Stimulated activated naive CD8-positive, alpha-beta T cell treated with anti-CD3 and anti-CD28 coated beads, Interleukin-15, amount 100 ng/mL, for 72 hours (primary cell): ENCODE data around the gene GOLGA8M.
"Not testable (repeated sequence)": the region's sequence is repeated elsewhere in the genome, so short reads cannot be mapped to it uniquely, and the experiment has no call there.

Experiments
- ATAC-seq: fragments of 150-1000 bp; cut with Tn5 transposase; 2 replicates; pipeline ENCODE4 v1.10.0; 2021; ENCODE audit warnings: mild to moderate bottlenecking, moderate library complexity
- DNase-seq, 2 donors: peaks; one replicate each; pipeline ENCODE4 v3.0.0; 2021 to 2022
- H3K27ac Mint-ChIP-seq, 2 donors: one replicate each; pipeline ENCODE4 v1.8.0; 2022; ENCODE audit warnings: mild to moderate bottlenecking in 2 of 2, mixed read lengths in 2 of 2, moderate library complexity in 2 of 2
- H3K27me3 Mint-ChIP-seq: one replicate; pipeline ENCODE4 v1.8.0; 2022; ENCODE audit warnings: mixed read lengths
- H3K4me1 Mint-ChIP-seq: one replicate; pipeline ENCODE4 v1.8.0; 2022; ENCODE audit warnings: mild to moderate bottlenecking, mixed read lengths
- H3K4me3 Mint-ChIP-seq, 2 donors: one replicate each; pipeline ENCODE4 v1.8.0; 2022; ENCODE audit warnings: mild to moderate bottlenecking in 2 of 2, mixed read lengths in 2 of 2, moderate library complexity in 1 of 2
- H3K9me3 Mint-ChIP-seq, 2 donors: one replicate each; pipeline ENCODE4 v1.8.0; 2022; ENCODE audit warnings: mixed read lengths in 2 of 2

The GOLGA8M gene

DNA sequence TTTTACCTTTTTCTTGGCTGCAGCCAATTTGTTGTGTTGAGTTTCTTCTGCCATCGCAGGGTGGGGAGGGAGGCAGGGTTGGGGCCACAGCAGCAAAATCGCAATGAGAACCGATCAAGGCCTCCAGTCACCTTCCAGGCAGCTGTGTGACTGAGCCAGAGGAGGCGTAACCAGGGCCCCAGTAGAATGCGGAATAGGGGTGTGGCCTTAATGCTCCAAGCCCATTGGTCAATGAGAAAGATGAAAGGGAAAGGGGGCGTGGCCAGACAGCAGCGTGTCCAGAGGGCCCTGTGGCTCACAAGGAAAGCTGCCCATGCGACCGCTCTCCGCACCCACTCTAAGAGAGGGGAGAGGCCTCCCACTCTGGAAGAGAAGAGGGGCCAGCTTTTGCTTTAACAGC lies at the start of gene GOLGA8M:
Gene GOLGA8M (minus strand): TSS at position 152 of the 400 bp plus-strand sequence. CDS start 98 bp downstream, at position 54.
- not testable (repeated sequence) for H3K27me3 Mint-ChIP-seq, H3K27ac Mint-ChIP-seq, H3K4me3 Mint-ChIP-seq, ATAC-seq, DNase-seq, H3K4me1 Mint-ChIP-seq, H3K9me3 Mint-ChIP-seq

DNA sequence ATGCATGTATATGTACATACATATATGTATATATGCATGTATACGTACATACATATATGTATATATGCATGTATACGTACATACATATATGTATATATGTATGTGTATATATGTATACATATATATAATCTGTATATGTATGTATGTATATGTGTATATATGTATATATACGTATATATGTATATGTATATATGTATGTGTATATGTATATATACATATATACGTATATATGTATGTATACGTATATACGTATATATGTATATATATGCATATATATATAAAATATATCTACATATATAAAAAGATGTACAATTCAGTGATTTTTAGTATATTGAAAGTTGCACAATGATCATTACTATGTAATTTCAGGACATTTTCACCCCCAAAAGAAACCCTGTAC lies 30.7 kb upstream of the GOLGA8M start:
- ATAC-seq, H3K9me3 Mint-ChIP-seq, H3K27ac Mint-ChIP-seq, H3K27me3 Mint-ChIP-seq, H3K4me3 Mint-ChIP-seq, H3K4me1 Mint-ChIP-seq, DNase-seq: not testable (repeated sequence)

DNA sequence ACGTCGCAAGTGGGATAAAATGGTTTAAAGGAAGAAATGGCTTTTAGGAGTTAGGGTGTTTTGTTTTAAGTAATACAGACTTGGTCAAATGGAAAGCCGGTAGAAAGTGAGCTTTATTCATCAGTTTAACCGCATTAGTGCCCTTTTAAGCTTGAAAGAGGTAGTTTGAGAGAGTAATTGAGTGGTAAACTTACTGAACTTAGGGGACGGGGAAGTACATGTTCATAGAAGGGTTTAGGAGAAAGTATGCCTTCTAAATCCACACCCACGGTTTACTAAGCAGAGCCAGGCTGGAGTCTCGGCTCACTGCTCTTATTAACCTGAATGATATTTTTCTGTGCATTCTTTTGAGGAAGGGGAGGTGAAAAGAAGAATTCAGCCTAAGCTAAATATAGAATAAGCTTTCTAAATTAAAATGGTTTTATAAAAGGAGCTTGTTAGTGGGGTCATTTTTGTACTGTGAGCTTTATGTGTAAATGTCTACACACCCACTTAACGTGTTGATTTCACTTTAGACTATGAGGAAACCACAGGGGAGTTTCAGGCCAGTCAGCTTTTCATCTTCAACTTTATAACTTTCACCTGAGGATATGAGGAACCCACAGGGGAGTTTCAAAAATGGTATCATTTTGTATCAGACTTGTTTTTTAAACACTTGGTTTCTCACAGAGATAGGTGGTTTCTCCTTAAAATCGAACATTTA lies 26.5 kb upstream of the GOLGA8M start:
- ATAC-seq (peak; percentile 83), DNase-seq (peak; percentile 45 to 52)
- H3K27ac Mint-ChIP-seq, result peak overlapping the region; percentile 98 to 99
- not testable (repeated sequence) for H3K9me3 Mint-ChIP-seq, H3K27me3 Mint-ChIP-seq, H3K4me1 Mint-ChIP-seq
- peak overlapping the region; percentile 92 to 93 for H3K4me3 Mint-ChIP-seq

DNA sequence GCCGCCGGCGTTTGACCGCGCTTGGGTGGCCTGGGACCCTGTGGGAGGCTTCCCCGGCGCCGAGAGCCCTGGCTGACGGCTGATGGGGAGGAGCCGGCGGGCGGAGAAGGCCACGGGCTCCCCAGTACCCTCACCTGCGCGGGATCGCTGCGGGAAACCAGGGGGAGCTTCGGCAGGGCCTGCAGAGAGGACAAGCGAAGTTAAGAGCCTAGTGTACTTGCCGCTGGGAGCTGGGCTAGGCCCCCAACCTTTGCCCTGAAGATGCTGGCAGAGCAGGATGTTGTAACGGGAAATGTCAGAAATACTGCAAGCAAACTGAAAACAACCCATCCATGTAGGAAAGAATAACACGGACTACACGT lies 26.0 kb upstream of the GOLGA8M start:
- ATAC-seq, result peak; percentile 78
- Mint-ChIP-seq H3K27ac (peak overlapping the region; percentile 98 to 99), H3K4me3 (peak overlapping the region; percentile 92 to 93)
- not testable (repeated sequence) for DNase-seq, H3K9me3 Mint-ChIP-seq, H3K27me3 Mint-ChIP-seq, H3K4me1 Mint-ChIP-seq

DNA sequence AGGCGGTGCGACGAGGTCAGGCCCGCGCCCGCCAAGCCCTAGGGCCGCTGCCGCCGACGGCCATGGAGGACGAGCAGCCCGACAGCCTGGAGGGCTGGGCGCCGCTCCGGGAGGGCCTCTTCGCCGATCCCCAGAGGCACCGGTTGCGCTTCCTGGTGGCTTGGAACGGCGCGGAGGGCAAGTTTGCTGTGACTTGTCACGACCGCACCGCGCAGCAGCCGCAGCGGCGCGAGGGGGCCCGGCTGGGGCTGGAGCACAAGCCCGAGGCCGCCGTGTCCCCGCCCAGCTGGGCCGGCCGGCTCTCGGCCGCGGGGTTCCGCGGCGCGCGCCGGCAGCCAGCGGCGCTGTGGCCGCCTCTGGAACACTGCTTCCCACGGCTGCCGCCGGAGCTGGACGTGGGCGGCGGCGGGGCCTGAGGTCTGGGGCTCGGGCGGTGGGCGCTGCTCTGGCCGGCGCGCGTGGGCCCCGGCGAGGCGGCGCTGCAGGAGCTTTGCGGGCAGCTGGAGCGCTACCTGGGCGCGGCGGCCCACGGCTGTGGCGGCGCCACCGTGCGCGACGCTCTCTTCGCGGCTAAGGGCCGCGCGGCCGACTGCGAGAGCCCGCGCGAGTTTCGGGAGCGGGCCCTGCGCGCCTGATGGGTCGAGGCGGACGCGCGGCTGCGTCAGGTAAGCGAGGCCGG lies 25.4 kb upstream of the GOLGA8M start:
- H3K9me3 Mint-ChIP-seq, H3K4me1 Mint-ChIP-seq, H3K27me3 Mint-ChIP-seq: not testable (repeated sequence)
- peak; percentile 67 to 70 for DNase-seq
- peak; percentile 76 for ATAC-seq
- Mint-ChIP-seq H3K27ac (peak overlapping the region in 1 of 2 donors; percentile 86), H3K4me3 (peak overlapping the region; percentile 82 to 93)

GRCh38 chr15:28728061-28728460 lies 15.8 kb upstream of the GOLGA8M start:
- not testable (repeated sequence) for H3K4me1 Mint-ChIP-seq, H3K27me3 Mint-ChIP-seq, ATAC-seq, H3K9me3 Mint-ChIP-seq, H3K27ac Mint-ChIP-seq
- peak; percentile 29 to 56 for DNase-seq
- H3K4me3 Mint-ChIP-seq, result peak overlapping the region; percentile 64 to 77

GRCh38 chr15:28727026-28727425 lies 14.8 kb upstream of the GOLGA8M start:
- ATAC-seq, H3K27ac Mint-ChIP-seq: not testable (repeated sequence)
- peaks cover 11% of the 10 kb centered on the region for H3K4me1 Mint-ChIP-seq

GRCh38 chr15:28726102-28726501 lies 13.9 kb upstream of the GOLGA8M start:
- no peak for DNase-seq
- Mint-ChIP-seq H3K27ac (no peak overlapping the region), H3K9me3 (no peaks in the 10 kb centered on the region), H3K4me1 (peaks cover 11% of the 10 kb centered on the region), H3K4me3 (no peak overlapping the region), H3K27me3 (peaks cover 7% of the 10 kb centered on the region)
- ATAC-seq, result no peak

More at GRCh38 chr15:28727026-28727425, 14.8 kb upstream of the GOLGA8M start:
- not testable (repeated sequence) for H3K27me3 Mint-ChIP-seq, DNase-seq, H3K9me3 Mint-ChIP-seq, H3K4me3 Mint-ChIP-seq

- Mint-ChIP-seq H3K9me3 (no peaks in the 10 kb centered on the region), H3K27ac (no peak overlapping the region), H3K4me1 (peaks cover 11% of the 10 kb centered on the region), H3K4me3 (no peak overlapping the region), H3K27me3 (peaks cover 9% of the 10 kb centered on the region)
- no peak for ATAC-seq
- DNase-seq, result no peak
Observed at GRCh38 chr15:28725556-28725955, 13.3 kb upstream of the GOLGA8M start.

GRCh38 chr15:28723986-28724385 lies 11.8 kb upstream of the GOLGA8M start:
- H3K4me3 Mint-ChIP-seq, DNase-seq, H3K9me3 Mint-ChIP-seq, ATAC-seq, H3K27me3 Mint-ChIP-seq, H3K4me1 Mint-ChIP-seq, H3K27ac Mint-ChIP-seq: not testable (repeated sequence)

GRCh38 chr15:28719626-28720025 lies 7.4 kb upstream of the GOLGA8M start:
- not testable (repeated sequence) for H3K9me3 Mint-ChIP-seq, H3K27me3 Mint-ChIP-seq, H3K4me3 Mint-ChIP-seq, DNase-seq, H3K4me1 Mint-ChIP-seq, H3K27ac Mint-ChIP-seq, ATAC-seq

DNA sequence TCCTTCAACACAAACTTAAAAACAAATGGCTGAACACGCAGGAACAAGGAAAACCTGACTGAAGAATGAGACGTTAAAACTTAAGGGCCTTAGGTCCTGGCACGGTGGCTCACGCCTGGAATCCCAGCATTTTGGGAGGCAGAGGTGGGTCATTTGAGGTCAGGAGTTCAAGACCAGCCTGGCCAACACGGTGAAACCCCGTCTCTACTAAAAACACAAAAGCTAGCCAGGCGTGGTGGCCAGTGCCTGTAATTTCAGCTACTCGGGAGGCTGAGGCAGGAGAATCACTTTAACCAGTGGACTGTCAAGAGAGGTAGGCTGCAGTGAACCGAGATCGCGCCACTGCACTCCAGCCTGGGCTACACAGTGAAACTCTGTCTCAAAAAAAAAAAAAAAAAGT lies 6.4 kb upstream of the GOLGA8M start:
- not testable (repeated sequence) for H3K27me3 Mint-ChIP-seq, H3K4me1 Mint-ChIP-seq, H3K27ac Mint-ChIP-seq, DNase-seq, ATAC-seq, H3K9me3 Mint-ChIP-seq
- peak overlapping the region in 1 of 2 donors; percentile 26 for H3K4me3 Mint-ChIP-seq

- DNase-seq, ATAC-seq, H3K27ac Mint-ChIP-seq, H3K4me1 Mint-ChIP-seq, H3K9me3 Mint-ChIP-seq, H3K27me3 Mint-ChIP-seq, H3K4me3 Mint-ChIP-seq: not testable (repeated sequence)
Observed at GRCh38 chr15:28714176-28714575, 2.0 kb upstream of the GOLGA8M start.

DNA sequence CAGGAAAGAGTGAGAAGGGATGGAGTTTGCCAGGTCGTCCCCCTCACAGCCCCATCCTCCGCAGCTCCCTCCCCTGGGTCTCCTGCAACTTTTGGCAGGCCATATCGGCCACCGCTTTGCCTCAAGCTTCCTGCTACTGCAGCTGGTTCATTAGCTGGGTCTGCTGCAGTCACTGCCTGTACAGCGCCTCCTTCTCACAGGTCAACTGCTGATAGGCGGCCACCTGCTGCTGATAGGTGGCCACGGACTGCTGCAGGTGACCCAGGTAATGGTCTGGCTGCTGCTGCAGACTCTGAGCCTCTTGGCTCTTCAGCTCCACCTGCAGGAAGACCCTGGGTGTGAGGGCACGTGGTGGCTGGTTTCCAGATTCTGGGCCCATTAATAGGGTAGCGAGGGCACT lies 8.3 kb downstream of the GOLGA8M start:
- not testable (repeated sequence) for H3K9me3 Mint-ChIP-seq, H3K27ac Mint-ChIP-seq, H3K27me3 Mint-ChIP-seq, H3K4me3 Mint-ChIP-seq, DNase-seq, ATAC-seq, H3K4me1 Mint-ChIP-seq

DNA sequence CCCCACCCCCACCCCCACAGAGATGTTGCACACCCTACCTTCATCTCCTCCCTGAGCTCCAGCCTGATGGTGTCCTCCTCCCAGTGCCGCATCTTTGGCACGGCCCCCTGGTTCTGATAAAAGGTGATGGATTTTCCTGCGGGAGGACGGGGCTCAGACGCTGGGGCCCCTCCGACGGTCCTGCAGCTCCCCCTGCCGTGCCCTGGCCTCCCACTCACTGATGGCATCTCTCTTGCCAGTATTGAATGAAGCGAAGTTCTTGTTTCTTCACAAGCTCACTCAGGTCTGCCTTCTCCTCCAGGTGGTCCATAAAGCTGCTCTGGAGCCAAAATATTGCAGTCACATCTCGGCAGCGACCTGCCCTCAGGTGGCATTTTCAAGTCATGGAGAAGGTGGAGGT lies 9.8 kb downstream of the GOLGA8M start:
- H3K9me3 Mint-ChIP-seq, H3K27me3 Mint-ChIP-seq, DNase-seq, ATAC-seq, H3K27ac Mint-ChIP-seq, H3K4me3 Mint-ChIP-seq, H3K4me1 Mint-ChIP-seq: not testable (repeated sequence)

DNA sequence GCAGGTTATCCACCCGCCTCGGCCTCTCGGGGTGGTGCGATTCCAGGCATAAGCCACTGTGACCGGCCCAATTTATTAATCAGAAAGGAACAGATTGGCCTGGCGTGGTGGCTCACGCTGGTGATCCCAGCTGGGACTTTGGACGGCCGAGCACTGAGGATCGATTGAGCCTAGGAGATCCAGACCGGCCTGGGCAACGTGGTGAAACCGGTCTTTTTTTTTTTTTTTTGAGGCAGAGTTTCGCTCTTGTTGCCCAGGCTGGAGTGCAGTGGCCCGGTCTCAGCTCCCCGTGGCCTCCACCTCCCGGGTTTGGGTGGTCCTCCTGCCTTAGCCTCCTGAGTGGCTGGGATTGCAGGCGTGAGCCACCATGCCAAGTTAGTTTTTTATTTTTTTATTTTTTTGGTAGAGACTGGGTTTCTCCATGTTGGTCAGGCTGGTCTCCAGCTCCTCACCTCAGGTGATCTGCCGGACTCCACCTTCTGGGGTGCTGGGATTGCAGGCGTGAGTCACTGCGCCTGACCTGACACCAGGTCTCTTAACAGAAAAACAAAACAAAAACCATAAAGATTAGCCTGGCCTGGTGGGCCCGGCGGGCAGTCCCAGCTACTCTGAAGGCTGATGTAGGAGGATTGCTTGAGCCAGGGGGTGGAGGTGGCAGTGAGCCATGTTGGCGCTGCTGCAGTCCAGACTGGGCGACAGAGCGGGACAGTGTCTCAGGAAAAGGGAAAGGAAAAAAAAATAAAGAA lies 18.0 kb downstream of the GOLGA8M start:
- H3K27ac Mint-ChIP-seq, result peak overlapping the region in 1 of 2 donors; percentile 52
- ATAC-seq, H3K27me3 Mint-ChIP-seq, H3K4me3 Mint-ChIP-seq, H3K9me3 Mint-ChIP-seq, H3K4me1 Mint-ChIP-seq, DNase-seq: not testable (repeated sequence)
